ENCODE measurements around the gene MNDA.

GRCh38 chr1:158893654-158894053 lies 62.5 kb downstream of the MNDA start:
- TF ChIP-seq CTCF (conservative IDR thresholded peaks at IDR 0.05; ENCODE audit: low read length) (no peak), EZH2phosphoT487 (IDR thresholded peaks at IDR 0.05; ENCODE audit: borderline replicate concordance) (no peak)

Data from Loucy (cell line).